GM21528 (cell line): ENCODE data around the gene DUSP7.

ENCODE experiments used
- ATAC-seq: cut with Tn5 transposase; IDR thresholded peaks from one replicate; pipeline ENCODE4 v1.9.1; 2021; ENCODE audit warnings: mild to moderate bottlenecking, moderate library complexity; ENCODE audit not compliant: unreplicated experiment, low FRiP score

Gene DUSP7, protein sequence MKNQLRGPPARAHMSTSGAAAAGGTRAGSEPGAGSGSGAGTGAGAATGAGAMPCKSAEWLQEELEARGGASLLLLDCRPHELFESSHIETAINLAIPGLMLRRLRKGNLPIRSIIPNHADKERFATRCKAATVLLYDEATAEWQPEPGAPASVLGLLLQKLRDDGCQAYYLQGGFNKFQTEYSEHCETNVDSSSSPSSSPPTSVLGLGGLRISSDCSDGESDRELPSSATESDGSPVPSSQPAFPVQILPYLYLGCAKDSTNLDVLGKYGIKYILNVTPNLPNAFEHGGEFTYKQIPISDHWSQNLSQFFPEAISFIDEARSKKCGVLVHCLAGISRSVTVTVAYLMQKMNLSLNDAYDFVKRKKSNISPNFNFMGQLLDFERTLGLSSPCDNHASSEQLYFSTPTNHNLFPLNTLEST

DNA sequence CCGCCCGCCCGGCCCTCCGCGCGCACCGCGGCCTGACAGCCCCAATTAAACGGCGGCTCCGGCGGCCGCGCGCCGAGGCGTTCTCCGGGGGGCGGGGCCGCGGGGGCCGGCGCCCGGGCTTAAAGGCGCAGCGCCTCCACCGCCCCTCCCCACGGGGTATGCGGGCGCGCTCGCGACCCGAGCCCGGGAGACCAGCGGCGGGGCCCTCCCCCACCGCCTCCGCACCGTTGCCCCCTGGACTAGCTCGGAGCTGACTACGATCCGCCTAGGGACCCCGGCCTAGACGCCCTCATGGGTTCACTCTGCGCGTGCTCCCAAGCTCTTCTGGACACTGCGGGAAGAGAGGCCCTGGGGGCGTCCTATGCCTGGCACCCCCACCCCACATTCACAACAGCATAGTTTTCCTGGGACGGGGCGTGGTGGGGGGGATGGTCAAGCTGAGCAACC lies at the start of gene DUSP7:
TSS of gene DUSP7 (minus strand) at position 51 of the 447 bp plus-strand sequence. CDS start 205 bp downstream, outside the sequence.
- ATAC-seq: peak; percentile 39

DNA sequence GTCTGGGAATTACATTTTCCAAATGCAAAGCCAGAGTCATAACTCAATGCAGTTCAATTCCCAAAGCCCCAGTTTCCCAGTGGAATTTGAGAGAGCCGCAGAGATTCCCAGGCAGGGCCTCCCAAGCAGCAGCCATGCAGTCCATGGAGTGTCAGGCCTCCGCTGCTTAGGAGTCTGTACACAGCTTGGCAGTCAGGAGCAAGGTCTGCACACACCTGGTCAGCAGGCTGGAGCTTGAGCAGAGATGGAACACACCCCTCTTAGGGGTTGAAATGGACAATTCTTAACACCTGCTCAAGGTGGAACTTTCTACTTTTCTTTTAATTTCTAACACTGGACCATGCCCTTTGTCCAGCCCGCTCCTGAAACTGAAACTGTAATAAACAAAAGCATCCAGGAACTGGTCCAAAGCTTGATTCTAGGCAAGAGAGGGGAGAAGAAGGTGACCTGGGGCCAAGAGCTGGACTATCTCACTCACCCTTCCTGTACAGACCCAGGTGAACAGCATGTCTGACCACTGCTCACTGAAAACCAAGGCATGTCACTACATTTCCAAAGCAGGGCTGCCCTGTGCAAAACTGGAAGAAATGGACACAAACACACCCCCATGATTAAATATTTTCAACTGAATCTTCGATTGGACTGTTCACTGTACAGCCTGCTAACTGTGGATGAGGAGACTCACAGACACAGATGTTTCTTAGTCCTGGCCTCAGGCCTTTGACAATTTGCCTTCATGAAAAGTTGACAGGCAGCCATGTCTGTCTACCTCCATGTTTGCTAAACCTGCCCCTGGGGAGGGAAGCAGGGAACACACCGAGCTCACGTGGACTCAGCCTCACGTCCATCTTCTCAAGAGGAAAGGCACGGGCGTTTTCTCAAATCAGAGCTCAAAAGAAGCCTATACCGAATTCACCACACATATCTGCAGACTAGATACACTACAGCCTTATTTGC lies 48.6 kb upstream of the DUSP7 start:
- no peak for ATAC-seq

DNA sequence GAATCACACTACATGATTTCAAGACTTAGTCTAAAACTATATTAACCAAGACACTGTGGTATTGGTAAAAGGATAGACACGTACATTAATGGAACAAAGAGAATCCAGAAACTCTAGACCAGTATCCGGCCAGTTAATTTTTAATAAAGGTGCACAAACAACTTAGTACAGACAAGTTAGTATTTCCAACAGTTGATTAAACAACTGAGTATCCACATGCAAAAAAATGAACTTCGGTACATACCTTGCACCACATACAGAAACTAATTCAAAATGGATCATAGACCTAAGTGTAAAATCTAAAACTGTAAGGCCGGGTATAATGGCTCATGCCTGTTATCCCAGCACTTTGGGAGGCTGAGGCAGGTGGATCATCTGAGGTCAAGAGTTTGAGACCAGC lies 46.6 kb upstream of the DUSP7 start:
- ATAC-seq: no peak

DNA sequence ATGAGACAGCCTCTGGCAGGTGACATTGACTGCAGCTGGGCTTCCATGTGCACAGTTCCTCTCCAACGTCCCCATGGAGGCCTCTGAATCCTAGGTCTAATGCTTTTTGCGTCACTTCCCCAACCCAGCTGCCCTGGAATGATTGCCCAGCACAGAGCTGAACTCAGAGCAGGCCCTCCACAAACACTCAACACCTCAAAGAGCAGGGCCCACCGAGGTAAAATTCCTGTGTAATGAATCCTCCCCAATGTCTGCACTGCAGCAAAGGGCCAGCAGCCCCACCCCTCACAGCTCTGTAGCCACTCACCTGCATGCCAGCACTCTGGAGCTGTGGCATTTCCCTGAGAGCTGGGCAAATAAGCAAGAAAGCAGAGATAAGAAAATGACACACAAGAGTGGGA lies 42.6 kb upstream of the DUSP7 start:
- ATAC-seq: no peak

DNA sequence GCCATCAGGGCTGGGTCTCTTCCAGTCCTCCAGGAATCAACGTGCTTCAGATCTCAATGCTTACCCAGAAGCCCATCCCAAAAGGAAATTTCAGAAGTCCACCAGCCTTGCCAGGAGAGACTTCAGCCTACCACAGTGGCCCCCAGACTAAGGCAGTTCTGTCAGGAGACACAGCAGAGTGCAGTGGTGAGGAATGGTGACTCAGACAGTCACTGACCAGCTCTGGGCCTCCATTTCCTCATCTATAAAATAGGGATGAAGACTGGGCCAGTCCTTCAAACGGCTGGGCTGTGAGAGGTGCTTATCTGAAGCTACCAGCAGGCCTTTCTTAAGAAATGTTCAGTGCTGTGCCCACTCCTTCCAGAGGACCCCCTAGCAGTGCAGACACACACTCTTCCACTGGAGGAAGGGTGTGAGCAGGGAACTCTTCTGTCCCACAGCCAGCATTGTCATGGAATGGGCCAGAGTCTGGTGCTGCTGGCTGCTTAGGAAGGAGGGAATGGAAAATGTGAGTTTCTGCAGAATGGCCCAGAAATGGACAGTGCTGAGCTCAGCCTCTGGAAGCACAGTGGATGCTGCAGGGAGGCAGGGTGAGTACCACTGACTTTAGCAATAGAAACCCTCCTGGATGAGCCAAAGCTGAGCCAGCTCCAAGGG lies 41.6 kb upstream of the DUSP7 start:
- ATAC-seq: no peak

DNA sequence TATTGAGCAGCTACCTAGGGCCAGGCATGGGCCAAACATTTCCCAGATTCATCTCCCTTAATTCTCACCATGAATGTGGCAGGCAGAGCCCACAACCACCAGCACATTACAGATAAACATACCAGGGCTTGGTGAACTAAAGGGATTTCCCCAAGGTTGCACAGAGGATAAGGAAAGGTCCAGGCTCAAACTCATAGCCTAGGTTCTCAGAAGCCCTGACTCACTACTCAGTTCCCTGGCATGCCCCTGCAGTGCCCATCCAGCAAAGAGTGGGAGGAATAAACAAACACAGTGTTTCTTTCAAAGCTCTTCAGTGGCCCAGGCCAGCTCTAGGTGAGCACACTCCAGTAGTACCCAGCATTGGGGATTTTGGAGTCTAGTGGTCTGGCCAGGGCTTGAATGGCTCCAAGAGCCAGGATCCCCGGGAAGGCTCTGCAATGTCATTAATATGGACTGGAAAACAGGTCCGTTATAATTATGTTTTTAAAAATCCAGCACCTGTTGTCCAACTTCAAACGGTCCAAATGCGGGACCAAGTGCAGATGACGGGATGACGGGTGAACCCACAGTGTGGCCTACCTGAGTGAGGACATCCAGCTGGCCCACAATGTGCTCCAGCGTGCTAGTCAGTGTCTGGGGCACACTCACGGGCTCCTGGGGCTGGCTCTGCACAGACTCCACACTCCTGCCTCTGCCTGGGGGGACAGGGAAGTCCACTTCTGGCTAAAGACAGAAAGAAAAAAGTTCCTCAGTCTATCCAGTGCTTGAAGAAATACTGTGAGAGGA lies 39.8 kb upstream of the DUSP7 start:
- ATAC-seq: no peak

DNA sequence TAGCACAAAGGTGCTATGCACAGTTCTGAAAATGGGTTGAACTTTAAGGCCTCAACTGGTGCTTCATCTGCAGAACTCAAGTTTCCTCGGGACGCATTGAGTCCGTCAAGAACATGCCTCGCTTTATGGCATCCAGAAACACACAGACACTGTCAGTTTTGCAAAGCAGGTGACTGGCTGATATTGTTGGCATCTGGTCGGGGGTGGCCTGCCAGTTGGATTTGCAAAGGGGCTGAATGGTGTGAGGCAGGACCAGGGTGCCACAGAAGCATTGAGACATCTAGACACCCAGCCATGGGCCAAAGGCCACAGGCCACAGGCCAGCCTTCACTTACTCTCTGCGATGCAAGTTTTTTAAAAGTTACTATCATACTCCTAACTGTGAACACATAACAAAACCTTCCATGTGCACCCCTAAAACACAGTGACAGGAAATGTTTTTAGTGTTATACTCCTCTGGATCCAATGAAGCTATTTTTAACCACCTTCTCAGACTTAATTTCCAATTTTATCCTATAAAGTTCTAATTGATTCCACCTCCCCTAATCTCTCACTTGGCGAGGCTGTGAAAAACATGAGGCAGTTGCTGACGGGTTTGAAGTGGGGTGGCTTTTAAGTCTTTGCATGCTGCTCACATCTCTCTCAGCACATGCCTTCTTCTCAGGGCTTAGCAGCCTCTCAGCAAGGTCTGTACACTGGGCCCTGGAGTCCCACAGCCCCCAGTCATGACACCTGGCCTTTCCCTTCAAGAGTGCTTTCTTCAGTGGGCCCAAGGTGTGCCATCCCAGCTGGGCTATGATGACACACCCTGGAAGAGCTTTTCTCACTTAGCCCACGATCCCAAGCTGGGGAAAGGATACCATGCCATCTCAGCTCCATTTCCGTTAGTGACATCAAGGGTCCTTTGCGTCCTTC lies 38.5 kb upstream of the DUSP7 start:
- no peak for ATAC-seq

DNA sequence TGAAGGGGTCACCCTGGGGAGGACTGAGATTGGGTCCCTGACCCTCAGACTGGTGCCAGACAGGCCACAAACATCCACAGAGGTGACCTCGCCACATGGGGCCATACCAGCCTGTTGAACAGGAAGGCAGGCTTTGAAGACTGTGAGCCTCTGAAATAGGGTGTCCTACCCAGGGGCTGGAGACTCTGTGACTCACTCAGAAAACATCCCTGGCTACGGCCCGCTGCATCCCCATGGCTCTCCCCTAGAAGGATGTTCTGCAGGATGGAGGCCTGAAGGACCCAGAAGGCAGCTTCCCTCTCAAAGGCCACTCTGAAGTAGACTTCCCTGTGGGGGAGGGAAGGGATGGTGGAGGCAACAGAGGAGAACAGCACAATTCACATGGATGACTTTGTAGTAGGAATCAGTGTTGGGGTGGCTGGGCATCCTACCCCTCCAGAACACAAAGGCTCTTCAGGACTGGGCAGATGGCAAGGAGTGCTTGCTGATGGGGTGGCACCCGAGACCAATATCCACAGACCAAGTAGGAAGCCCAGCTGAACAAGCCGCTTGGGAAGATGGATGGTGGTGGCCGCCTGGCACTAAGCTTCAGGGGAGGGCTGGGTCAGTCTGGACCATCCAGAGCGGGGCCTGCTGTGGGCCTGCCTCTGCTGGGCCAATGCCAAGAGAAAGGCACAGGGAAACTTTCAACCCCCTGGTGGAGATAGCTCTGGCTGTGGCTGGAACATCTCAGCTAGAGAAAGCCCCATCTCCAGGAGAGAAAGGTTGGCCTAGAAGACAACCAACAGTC lies 37.6 kb upstream of the DUSP7 start:
- ATAC-seq: no peak

DNA sequence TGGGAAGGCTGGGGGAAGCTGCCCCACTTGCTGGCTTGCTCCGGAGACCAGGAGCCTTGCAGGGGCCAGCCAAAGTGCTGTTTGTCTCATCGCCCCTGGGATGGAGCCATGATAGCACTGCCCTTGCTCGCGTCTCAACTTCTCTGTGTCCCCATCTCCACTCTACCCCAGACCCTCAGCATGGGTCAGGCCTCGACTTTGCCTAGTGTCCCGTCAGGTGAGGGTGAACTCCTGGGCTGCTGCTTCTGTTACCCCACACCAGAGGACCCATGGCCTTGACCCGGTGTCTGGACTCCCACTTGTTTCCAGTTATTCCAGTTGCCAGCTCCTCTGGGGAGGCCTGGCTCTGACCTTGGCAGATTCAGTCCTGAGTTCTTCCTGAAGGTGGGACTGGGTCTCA lies 36.5 kb upstream of the DUSP7 start:
- ATAC-seq: no peak

DNA sequence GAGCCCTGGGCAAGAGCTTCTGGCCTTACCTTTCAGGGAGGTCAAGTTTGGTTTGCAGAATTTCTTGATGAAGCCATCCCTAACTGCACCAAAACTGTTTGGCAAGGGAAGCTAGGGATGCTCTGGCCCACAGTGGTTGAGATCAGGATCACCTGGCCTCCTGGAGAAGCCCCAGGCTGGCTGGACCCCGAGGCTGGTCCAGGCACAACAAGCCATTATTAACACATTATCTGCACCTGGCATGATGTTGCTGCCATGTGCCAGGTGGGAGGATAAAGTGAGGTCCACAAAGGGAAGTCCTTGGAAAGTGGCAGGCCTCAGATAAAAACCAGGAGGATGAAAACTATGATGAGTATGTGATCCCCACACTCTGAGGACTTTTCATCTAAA lies 35.9 kb upstream of the DUSP7 start:
- ATAC-seq: no peak

DNA sequence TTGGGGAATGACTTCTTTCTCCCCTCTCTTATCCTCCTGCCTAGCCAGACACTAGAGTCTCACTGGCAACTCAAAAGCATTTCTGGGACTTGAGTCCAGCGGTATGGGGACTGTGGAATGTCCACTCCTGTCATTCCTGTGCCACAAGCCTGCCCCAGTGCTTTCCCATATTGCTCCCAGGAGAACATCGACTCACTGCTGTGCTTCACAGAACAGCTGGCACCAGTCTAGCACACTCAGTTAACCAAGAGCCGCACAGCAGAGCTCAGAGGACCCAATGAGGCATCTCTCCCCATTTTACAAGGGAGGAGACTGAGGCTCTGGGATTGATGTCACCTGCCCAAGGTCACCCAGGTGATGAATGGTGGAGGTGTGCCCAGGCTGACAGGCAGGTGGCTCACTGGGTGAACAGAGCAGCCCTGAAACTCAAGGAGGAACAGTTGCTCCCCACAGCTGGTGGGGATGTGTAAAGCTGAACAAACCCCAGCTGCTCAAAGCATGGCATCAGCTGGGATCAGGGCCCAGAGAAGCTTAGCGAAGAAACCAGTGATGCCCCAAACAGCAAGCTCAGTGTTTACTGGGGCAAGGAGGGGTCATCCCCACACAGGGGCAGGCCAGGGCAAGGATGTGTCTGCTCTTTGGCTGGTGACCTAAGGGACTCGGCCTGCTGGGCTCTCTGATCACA lies 35.4 kb upstream of the DUSP7 start:
- no peak for ATAC-seq

DNA sequence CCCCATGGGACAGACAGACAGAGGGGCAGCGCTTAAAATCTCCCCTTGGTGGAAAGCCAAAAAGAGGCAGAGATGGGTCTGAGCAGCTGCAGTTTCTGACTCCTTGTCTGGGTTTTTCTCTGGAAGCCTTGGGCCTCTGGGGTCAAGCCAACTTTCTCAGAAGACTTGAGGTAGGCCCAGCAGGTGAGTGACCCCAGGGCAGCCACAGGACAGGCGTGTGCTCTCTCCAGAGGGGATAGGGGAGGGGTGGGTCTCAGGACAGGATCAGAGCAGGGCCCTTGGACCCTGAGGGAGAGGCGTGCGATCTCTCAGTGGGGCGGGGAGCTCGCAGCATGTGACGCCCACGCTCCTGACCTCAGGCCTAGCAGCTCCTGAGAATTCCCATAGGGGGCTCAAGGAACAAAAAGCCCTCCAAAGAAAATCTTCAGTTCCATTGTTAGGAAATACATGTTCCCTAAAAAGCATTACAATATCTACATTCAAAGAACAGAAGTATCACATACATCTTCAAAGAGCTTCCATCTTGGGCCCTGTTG lies 34.6 kb upstream of the DUSP7 start:
- no peak for ATAC-seq

DNA sequence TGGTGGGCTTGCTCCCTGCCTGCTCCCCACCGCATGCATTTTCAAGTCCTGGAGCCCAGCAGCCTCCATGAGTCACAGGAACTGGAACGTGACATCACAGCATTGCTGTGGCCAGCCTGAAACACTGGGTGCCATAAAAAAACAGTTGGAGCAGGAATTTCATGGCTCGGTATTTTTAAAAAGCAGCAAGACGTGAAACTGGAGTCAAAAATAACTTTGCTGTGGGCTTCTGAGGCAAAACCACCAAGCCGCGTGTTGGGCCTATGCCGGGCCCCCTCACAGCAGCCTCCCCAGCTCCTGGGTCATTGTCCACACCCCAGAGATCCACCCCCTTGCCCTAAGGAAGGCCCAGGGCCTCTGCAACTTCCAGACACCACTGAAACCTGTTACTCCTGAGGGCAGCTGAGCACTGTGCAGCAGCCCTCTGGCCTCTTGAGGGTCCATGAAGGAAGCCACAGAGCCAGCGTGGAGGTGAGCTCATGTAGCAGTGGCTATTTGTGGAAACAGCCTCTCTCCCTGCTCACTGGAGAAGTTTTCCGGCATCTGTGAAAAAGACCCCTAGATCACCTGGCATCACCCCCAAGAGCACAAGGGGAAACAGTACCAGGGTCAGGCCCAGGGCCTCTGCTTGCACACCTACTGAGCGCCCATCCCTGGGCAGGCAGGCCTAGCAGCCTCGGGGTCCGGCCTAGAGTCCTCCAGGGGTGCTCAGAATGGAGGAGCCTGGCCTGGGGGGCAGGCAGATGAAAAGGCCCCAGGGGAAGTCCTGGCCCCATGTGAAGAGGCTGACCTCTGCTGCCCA lies 34.0 kb upstream of the DUSP7 start:
- ATAC-seq: no peak

DNA sequence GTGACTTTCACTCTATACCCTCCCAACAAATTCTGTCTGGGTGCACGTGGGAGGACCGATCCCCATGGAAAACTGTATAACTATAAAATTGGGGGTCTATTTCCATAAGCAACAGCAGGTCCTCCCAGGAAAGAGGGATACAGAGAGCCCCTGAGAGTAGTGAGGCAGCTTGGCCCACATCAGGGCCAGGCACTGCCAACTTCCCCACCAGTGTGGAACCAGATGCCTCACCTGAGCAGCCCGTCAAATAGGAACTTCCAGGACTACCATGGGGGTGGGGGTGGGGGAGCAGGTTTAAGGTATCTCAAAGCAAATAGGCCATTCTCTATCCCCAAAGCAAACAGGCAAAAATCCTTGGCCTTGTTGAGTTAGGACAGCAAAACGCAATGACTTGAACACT lies 33.3 kb upstream of the DUSP7 start:
- ATAC-seq: no peak

DNA sequence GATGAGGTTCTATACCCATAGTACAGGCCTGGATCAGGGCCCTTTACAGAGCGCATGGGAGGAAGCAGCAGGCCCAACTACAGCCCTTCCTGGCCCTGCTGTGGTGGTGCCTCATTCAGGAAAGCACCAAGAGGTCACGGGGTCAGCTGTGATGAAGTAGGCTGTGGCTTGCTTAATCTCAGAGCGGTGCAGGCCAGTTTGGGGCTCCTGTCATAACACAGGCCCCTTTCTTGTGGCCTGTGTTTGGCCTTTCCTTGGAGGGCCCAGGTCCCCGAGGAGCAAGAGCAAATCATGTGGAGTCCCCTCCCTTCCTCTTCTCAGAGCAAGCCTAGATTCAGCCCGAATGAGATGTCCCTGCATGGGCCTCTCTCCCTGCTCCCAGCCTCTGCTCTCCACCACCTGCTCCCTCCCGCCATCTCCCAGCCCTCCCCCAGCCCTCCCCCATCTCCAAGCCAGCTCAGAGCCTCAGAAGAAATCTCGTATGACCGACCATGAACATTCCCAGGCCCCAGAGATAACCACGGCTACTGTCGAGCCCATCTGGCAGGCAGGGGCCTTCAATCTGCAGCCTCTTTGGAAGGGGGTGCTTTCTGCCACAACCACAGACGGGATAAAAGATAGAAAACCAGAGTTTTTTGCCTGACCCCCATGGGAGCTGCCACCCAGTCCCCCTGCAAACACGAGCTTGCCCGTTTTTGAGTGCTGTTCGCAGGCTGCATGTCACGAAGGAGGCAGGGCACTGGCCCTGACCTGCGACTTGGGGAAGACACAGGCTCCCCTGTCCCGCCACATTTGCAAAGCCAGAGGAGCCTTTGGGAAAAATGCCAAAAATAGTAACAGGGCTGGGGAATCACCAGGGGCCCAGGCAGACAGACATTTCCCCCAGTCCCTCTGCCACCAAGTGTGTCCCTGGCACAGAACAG lies 32.3 kb upstream of the DUSP7 start:
- no peak for ATAC-seq

DNA sequence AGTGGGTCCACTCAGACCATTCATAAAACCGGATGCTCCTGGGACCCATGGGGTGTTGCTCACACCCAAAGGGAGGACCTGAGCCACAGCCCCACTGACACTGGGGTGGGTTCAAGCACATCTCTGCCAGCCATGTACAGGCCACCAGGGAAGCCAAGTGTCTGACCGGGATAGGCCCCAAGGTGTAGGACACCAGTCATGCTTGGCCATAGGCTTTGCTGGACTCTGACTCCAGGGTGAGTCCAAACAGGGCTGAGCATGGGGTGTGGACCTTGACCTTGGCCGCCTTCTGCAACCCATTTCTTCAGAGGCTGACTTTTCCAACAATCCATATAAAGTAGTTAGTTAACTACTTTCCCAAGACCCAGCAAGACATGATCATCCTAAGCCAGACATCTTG lies 31.4 kb upstream of the DUSP7 start:
- no peak for ATAC-seq
